ENCODE measurements around the gene ADAMTS14.

Gene ADAMTS14

DNA sequence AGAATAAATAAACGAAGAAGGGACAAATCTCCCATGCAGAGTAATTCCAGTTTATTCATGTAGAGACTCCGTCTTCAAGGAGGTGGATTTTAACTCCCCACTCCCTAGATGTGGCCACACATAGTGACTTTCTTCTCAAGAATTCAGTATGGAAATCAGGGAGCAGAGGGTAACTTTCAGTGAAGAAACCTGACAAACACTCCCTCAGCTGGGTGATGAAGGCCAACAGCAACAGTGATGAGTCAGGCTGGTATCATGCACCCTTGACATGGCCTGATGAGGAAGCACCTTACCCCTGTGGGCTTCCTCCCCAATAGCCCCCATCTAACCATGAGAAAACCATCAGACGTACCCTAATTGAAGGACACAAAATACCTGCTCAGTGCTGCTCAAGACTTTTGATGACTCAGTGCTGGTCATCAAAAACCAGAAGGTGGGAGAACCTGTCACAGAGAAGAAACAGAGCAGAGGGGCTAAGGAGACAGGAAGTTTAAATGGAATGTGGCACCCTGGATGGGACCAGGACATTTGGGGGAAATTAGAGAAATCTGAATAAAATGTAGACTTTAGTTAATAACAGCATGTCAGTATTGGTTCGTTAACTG, 50.6 kb downstream of the ADAMTS14 start:
- Histone ChIP-seq H3K4me2 (ENCODE audit: low read depth, low read length) (no peak overlapping the region), H3K36me3 (replicated peaks; ENCODE audit: insufficient read depth, low read length) (no peaks in the 10 kb centered on the region), H3K27ac (ENCODE audit: low read length) (no peak overlapping the region), H4K20me1 (ENCODE audit: insufficient read depth, low read length) (no peaks in the 10 kb centered on the region), H3K9me2 (replicated peaks; ENCODE audit: insufficient read depth, low read length) (no peaks in the 10 kb centered on the region), H3F3A (ENCODE audit: insufficient read depth, low read length) (no peaks in the 10 kb centered on the region), H3K79me2 (ENCODE audit: low read length) (no peaks in the 10 kb centered on the region), H3K4me1 (ENCODE audit: low read length) (no peaks in the 10 kb centered on the region), H3K9ac (ENCODE audit: low read length) (no peak overlapping the region), H2AFZ (ENCODE audit: low read length) (no peak overlapping the region), H3K9me3 (replicated peaks; ENCODE audit: insufficient read depth, low read length) (no peaks in the 10 kb centered on the region), H3K27me3 (replicated peaks; ENCODE audit: insufficient read depth, low read length) (no peaks in the 10 kb centered on the region), H3K4me3 (ENCODE audit: low read length) (no peak overlapping the region)
- no peak for TF ChIP-seq EZH2 (optimal IDR thresholded peaks at IDR 0.05; ENCODE audit: low read depth, low read length)
- no peak for TF ChIP-seq EZH2phosphoT487 (IDR thresholded peaks at IDR 0.05; ENCODE audit: low read length)
- TF ChIP-seq, protein P1, sequence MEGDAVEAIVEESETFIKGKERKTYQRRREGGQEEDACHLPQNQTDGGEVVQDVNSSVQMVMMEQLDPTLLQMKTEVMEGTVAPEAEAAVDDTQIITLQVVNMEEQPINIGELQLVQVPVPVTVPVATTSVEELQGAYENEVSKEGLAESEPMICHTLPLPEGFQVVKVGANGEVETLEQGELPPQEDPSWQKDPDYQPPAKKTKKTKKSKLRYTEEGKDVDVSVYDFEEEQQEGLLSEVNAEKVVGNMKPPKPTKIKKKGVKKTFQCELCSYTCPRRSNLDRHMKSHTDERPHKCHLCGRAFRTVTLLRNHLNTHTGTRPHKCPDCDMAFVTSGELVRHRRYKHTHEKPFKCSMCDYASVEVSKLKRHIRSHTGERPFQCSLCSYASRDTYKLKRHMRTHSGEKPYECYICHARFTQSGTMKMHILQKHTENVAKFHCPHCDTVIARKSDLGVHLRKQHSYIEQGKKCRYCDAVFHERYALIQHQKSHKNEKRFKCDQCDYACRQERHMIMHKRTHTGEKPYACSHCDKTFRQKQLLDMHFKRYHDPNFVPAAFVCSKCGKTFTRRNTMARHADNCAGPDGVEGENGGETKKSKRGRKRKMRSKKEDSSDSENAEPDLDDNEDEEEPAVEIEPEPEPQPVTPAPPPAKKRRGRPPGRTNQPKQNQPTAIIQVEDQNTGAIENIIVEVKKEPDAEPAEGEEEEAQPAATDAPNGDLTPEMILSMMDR (IDR thresholded peaks at IDR 0.05; ENCODE audit: low read length), result no peak
- no peak for DNase-seq

DNA sequence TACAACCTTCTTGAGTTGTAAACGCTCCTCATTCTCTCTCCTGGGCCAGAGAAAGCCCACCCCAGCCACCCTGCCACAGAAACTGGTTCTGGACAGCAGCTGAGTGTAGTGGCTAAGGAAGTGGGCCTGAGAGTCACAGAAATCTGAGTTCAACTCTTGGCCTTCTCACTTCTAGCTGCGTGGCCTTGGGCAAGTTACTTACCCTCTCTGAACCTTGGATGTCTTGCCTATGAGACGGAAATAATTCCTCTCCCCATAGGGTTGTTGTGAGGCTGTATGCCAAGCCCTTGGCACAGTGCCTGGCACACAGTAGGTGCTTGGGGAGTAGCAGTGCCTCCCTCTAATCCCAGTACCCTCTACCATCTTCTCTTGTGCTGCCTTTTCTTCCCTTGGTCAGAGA, 51.5 kb downstream of the ADAMTS14 start:
- Histone ChIP-seq H3K9me2 (replicated peaks; ENCODE audit: insufficient read depth, low read length) (no peaks in the 10 kb centered on the region), H2AFZ (ENCODE audit: low read length) (no peak overlapping the region), H3K9ac (ENCODE audit: low read length) (no peak overlapping the region), H3F3A (ENCODE audit: insufficient read depth, low read length) (no peaks in the 10 kb centered on the region), H3K4me1 (ENCODE audit: low read length) (no peaks in the 10 kb centered on the region), H3K4me2 (ENCODE audit: low read depth, low read length) (no peak overlapping the region), H3K27ac (ENCODE audit: low read length) (no peak overlapping the region), H4K20me1 (ENCODE audit: insufficient read depth, low read length) (no peaks in the 10 kb centered on the region), H3K4me3 (ENCODE audit: low read length) (no peak overlapping the region), H3K79me2 (ENCODE audit: low read length) (no peaks in the 10 kb centered on the region), H3K36me3 (replicated peaks; ENCODE audit: insufficient read depth, low read length) (no peaks in the 10 kb centered on the region), H3K9me3 (replicated peaks; ENCODE audit: insufficient read depth, low read length) (no peaks in the 10 kb centered on the region), H3K27me3 (replicated peaks; ENCODE audit: insufficient read depth, low read length) (no peaks in the 10 kb centered on the region)
- TF ChIP-seq EZH2phosphoT487 (IDR thresholded peaks at IDR 0.05; ENCODE audit: low read length), result no peak
- TF ChIP-seq, protein P1 (IDR thresholded peaks at IDR 0.05; ENCODE audit: low read length), result no peak
- no peak for TF ChIP-seq EZH2 (optimal IDR thresholded peaks at IDR 0.05; ENCODE audit: low read depth, low read length)
- DNase-seq, result no peak

DNA sequence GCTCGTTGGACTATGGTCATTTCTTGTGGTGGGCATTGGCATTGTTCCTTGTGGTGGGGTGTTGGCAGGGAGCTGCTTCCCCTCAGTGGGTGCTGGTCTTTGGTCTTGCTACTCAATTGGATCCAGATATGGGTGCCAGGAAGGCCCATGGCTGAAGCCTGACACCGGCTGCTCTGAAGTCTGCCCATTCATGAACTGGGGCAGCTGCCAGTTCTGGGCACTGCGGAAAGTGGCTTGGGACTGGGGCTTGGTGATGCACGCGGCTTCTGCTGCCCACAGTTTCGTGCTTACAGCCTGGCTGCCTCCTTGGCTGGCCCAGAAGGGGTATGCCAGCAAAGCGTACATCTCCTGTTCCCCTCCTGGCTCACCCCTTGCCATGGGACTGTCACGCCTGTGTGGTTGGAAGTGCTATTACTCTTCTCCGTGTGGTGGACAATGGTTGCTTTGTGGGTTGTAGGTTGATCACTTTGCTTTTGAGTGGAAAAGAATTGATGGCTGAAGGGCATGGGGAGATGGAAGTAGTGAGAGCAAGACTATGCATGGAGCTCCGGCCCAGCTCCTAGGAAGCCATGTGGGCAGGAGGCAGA, 54.7 kb downstream of the ADAMTS14 start:
- no peaks in the 10 kb centered on the region for H3K27me3 ChIP-seq (replicated peaks; ENCODE audit: insufficient read depth, low read length)
- no peaks in the 10 kb centered on the region for H3K79me2 ChIP-seq (ENCODE audit: low read length)
- no peaks in the 10 kb centered on the region for H3F3A ChIP-seq (ENCODE audit: insufficient read depth, low read length)
- no peak overlapping the region for H3K4me3 ChIP-seq (ENCODE audit: low read length)
- no peak overlapping the region for H2AFZ ChIP-seq (ENCODE audit: low read length)
- no peaks in the 10 kb centered on the region for H3K9me3 ChIP-seq (replicated peaks; ENCODE audit: insufficient read depth, low read length)
- H3K9ac ChIP-seq (ENCODE audit: low read length), result no peak overlapping the region
- H3K4me1 ChIP-seq (ENCODE audit: low read length), result no peaks in the 10 kb centered on the region
- DNase-seq, result no peak
- H3K36me3 ChIP-seq (replicated peaks; ENCODE audit: insufficient read depth, low read length), result no peaks in the 10 kb centered on the region
- H3K9me2 ChIP-seq (replicated peaks; ENCODE audit: insufficient read depth, low read length), result no peaks in the 10 kb centered on the region
- TF ChIP-seq EZH2phosphoT487 (IDR thresholded peaks at IDR 0.05; ENCODE audit: low read length), result no peak
- TF ChIP-seq, protein P1 (IDR thresholded peaks at IDR 0.05; ENCODE audit: low read length), result no peak
- TF ChIP-seq EZH2 (optimal IDR thresholded peaks at IDR 0.05; ENCODE audit: low read depth, low read length), result no peak
- H3K27ac ChIP-seq (ENCODE audit: low read length), result no peak overlapping the region
- H3K4me2 ChIP-seq (ENCODE audit: low read depth, low read length), result no peak overlapping the region
- no peaks in the 10 kb centered on the region for H4K20me1 ChIP-seq (ENCODE audit: insufficient read depth, low read length)
